AG09319 (cell line): ENCODE results near the gene IDS.
A peak's percentile ranks its signal among the peaks of the same experiment; 100 is the strongest.

ENCODE experiments used
- DNase-seq: peaks from one replicate; pipeline ENCODE4 v3.0.0-alpha.2; 2010; ENCODE audit warnings: low read depth; ENCODE audit errors: extremely low read depth
- TF ChIP-seq, protein P1 (sequence below): IDR thresholded peaks from 2 replicates; pipeline ENCODE4 v1.5.1; 2011; ENCODE audit warnings: low read depth, mild to moderate bottlenecking, inconsistent platforms, low read length, moderate library complexity

IDS gene

DNA sequence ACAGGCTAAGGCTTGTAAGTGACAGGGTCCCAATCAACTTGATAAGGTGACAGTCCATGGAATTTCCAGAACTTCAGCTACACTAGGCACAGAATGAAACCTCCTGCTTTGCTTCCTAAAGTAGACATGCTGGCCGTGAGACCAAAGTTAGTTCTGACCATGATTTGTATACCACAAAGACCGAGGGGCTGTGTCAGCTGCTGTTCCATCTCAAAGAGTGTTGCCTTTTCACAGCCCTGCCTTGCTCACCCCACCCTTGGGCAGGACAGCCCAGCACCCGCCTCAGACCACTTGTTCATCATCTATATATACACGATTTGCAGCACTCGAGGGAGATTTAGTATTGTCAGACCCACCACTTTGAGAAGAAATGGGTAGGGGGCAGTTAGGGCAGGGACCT lies 5.3 kb downstream of the IDS start:
- no peak for DNase-seq
- TF ChIP-seq, protein P1, sequence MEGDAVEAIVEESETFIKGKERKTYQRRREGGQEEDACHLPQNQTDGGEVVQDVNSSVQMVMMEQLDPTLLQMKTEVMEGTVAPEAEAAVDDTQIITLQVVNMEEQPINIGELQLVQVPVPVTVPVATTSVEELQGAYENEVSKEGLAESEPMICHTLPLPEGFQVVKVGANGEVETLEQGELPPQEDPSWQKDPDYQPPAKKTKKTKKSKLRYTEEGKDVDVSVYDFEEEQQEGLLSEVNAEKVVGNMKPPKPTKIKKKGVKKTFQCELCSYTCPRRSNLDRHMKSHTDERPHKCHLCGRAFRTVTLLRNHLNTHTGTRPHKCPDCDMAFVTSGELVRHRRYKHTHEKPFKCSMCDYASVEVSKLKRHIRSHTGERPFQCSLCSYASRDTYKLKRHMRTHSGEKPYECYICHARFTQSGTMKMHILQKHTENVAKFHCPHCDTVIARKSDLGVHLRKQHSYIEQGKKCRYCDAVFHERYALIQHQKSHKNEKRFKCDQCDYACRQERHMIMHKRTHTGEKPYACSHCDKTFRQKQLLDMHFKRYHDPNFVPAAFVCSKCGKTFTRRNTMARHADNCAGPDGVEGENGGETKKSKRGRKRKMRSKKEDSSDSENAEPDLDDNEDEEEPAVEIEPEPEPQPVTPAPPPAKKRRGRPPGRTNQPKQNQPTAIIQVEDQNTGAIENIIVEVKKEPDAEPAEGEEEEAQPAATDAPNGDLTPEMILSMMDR = no peak

DNA sequence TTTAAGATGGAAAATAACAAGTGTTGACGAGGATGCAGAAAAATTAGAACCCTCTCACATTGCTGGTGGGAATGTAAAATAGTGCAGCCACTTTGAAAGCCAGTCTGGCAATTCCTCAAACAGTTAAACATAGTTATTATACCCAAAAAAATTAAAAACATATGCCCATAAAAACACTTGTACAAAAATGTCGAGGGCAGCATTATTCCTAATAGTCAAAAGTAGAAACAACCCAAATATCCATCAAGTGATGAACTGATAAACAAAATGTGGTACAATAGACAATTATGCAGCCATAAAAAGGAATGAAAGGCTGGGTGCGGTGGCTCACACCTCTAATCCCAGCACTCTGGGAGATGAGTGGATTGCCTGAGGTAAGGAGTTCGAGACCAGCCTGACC lies 6.3 kb downstream of the IDS start:
- no peak for DNase-seq
- TF ChIP-seq, protein P1 = no peak

DNA sequence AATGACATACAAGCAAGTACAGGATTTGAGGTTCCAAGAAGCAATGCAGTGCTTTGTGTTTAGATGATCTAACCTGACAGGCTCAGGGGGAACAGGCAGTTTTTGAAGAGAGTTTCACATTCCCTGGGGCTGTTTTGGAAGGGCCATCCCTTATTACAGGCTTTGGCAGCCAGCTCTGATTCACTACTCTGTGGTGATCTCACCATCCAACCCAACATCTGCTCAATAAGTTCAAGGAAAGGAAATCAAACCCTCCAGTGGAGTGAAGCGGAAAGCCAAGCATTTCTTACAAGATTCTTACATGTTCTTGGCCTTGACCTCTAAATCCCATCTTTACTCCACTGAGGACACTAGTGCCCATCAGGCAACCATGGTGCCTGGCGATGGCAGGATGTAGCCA lies 7.5 kb downstream of the IDS start:
- TF ChIP-seq, protein P1 = no peak
- peak; percentile 34 for DNase-seq

DNA sequence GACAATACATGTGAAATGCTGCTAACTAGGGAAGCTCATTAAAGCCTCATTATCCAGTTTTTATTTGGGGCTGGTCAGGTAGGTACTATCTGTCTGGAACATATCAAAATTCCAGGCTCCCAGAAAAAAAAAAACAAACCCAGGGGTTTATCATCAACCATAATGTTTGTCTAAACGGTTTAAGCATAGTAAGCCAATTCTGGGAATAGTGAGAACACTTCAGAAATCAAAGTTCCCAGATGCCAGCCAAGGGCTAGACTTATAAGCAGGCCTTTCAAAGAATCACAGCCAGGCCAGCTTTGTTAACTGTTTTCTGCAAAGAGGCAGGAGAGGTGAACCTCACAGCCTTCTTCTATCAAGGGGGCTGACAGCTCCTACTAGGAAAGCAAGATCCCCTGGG lies 8.1 kb downstream of the IDS start:
- TF ChIP-seq, protein P1 = no peak
- no peak for DNase-seq

DNA sequence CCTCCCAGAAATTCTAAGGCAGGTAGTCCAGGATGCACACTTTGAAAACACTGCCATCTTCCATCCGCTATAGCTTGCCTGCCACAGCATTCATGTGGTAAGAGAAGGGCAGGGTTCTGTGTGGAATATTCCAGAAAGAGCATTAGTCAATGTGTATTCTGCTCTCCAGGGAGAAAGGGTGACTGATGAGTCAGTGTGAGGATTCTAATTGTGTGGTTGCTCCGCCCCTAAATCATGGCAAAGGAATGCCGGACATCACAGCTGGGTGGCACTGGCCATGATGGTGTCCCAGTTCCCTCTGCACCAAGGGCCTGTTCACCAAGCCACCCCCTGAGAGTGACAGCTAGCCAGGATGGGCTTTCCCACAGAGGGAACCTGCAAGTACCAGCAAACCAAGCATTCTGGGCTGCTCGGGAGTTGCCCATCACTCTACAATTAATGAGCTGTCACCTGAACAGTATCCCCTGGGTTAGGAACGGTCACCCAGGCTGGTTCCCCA lies 9.5 kb downstream of the IDS start:
- no peak for DNase-seq

DNA sequence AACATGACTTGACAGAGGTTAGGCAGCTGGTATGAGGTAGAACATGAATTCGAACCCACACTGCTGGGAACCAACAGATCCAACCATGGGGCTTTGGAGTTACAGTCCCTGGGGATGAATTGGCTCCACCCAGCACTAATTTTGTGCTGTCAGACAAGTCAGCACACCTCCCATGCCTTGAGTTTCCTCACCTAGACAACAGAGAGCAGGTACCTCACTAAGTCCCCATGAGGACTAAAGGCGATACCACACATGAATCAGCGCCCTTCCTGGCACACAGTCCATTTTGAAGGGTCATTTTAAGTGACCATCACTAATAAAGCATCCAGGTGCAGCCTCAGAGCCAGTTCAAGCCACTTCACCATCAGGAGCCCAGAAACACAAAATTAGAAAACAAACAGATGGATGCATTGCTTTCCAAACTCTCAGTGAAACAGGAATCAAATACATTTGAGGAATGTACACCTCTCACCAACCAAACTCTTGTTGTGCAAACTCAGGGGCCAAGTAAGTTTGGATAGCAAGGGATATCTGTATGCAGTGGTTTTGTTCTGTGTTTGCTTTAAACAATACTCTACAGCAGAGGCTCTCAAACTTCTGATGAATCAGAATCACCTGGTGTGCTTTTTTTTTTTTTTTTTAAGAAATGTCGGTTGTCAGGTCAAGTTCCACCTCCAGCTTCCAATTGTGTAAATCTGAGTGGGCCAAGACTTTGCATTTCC lies 10.1 kb downstream of the IDS start:
- TF ChIP-seq, protein P1 = no peak
- no peak for DNase-seq

More for the DNA sequence above, 9.5 kb downstream of the IDS start:
- TF ChIP-seq, protein P1 = no peak

DNA sequence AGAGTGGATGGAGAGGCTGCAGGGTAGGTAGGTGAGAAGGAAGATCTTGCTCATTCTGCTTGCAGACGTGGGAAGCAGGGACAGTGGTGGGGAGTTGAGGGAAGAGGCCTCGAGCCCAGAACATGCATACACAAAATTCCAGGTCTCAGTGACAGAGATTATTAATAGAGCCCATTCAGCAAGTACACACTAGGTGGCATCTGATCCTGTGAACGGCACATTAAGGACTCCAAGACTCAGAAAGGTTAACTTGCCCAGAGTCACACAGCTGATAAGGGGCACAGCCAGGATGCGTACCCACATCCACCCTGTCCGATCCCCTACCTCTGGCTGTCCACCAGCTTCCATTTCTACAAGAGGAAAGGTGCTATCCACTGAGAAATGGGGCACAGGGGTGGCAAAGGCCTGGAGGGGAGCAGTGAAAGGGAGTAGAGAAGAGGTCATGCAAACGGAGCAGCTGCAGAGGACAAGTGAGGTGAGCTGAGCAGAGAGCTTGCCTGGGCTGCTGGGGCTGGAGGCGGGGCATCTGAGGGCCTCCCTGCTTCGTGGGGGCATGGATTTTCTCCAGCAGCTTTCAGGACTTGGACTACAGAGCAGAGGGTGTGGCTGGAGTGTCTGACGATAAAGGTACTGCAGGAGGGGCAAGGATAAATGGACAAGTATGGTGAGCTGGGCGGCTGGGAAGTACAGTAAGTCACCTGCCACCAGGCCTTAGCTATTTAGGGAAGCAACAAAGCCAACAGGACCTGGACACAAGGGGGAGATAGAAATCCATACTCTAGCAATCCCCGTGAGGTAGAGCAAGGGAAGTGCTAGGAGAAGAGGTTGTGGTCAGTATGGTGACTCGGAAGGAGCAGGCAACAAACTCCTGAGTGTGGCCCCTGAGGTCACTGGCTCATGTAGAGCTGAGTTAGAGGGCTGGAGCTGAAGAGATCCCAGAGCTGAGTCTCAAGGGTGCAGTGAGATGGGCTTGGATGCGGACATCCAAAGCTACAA lies 11.2 kb downstream of the IDS start:
- DNase-seq = no peak
- TF ChIP-seq, protein P1 = no peak
